Measurements from ENCODE around the gene HERC5.

Gene HERC5

DNA sequence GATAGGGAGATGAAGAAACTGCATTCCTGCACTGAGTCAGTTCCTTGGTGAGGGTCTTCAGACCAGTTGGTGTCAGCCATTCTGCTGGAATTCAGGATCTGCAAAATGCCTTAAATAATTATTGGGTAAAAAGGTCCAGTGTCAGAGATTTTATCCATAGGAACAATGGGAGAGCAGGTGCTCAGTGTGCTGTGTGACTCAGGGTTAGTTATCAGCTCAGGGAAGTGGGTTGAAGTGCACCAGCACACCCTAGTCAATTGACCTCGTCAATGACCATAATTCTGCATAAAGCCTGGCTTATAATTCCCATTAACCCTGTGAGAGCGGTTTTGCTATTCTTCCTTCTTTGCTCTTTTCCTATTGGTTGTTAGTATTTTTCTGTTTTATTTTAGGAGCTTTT is 40.9 kb upstream of the HERC5 start:
- POLR2A ChIA-PET: no interaction called here
- TF ChIP-seq, protein P1, sequence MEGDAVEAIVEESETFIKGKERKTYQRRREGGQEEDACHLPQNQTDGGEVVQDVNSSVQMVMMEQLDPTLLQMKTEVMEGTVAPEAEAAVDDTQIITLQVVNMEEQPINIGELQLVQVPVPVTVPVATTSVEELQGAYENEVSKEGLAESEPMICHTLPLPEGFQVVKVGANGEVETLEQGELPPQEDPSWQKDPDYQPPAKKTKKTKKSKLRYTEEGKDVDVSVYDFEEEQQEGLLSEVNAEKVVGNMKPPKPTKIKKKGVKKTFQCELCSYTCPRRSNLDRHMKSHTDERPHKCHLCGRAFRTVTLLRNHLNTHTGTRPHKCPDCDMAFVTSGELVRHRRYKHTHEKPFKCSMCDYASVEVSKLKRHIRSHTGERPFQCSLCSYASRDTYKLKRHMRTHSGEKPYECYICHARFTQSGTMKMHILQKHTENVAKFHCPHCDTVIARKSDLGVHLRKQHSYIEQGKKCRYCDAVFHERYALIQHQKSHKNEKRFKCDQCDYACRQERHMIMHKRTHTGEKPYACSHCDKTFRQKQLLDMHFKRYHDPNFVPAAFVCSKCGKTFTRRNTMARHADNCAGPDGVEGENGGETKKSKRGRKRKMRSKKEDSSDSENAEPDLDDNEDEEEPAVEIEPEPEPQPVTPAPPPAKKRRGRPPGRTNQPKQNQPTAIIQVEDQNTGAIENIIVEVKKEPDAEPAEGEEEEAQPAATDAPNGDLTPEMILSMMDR (IDR thresholded peaks at IDR 0.05; ENCODE audit: control extremely low read depth, extremely low read depth, low read depth, missing control alignments): no peak
- no peak for DNase-seq (ENCODE audit: extremely low spot score)
- CTCF ChIA-PET: no interaction called here

- ChIA-PET POLR2A (interaction anchor here (0.7 kb wide), 1 partner anchor 30 kb away, joined by 4 read pairs; no protein-coding TSS in a partner anchor), CTCF (interaction anchor here (0.9 to 1.5 kb wide), 3 partner anchors 20 to 39 kb away, joined by 3 read pairs; partner anchors contain the start of gene HERC5)
- no peak for DNase-seq (ENCODE audit: extremely low spot score)
- TF ChIP-seq, protein P1 (IDR thresholded peaks at IDR 0.05; ENCODE audit: control extremely low read depth, extremely low read depth, low read depth, missing control alignments): no peak
Observed at GRCh38 chr4:88418411-88418810, 38.5 kb upstream of the HERC5 start.

GRCh38 chr4:88419874-88420273 is 37.0 kb upstream of the HERC5 start:
- CTCF ChIA-PET: no interaction called here
- TF ChIP-seq, protein P1 (IDR thresholded peaks at IDR 0.05; ENCODE audit: control extremely low read depth, extremely low read depth, low read depth, missing control alignments): no peak
- peak; percentile 20 for DNase-seq (ENCODE audit: extremely low spot score)
- POLR2A ChIA-PET: no interaction called here

- TF ChIP-seq, protein P1 (IDR thresholded peaks at IDR 0.05; ENCODE audit: control extremely low read depth, extremely low read depth, low read depth, missing control alignments): no peak
- ChIA-PET CTCF (interaction anchor here (1.0 to 1.2 kb wide), 2 partner anchors 26 to 42 kb away, joined by 3 read pairs; partner anchors contain the start of gene HERC6), POLR2A (interaction anchor here (0.6 kb wide), 1 partner anchor 51 kb away, joined by 3 read pairs; no protein-coding TSS in a partner anchor)
- DNase-seq (ENCODE audit: extremely low spot score): no peak
Observed at GRCh38 chr4:88420844-88421243, 36.1 kb upstream of the HERC5 start.

DNA sequence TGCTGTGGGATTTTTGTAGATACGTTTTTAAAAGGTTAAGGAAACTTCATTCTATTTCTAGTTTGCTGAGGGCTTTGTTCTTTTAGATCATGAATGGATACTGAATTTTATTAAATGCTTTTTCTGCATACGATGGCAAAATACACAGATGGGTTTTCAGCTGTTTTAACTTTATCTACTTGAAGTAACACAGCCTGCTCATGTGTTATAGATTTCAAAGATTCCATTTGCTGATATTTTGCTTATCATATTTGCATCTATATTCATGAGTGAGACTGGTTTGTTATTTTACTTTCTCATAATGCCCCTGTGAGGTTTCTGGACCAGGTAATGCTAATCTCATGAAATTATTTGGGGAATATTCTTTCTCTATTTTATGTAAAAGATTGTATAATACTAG is 34.5 kb upstream of the HERC5 start:
- DNase-seq (ENCODE audit: extremely low spot score): no peak
- TF ChIP-seq, protein P1 (IDR thresholded peaks at IDR 0.05; ENCODE audit: control extremely low read depth, extremely low read depth, low read depth, missing control alignments): no peak
- CTCF ChIA-PET: no interaction called here
- POLR2A ChIA-PET: no interaction called here

- ChIA-PET CTCF (interaction anchor here (1.3 to 3.1 kb wide), 3 partner anchors 9 to 165 kb away, joined by 3 to 11 read pairs (median 3); no protein-coding TSS in a partner anchor), POLR2A (no interaction called here)
- no peak for DNase-seq (ENCODE audit: extremely low spot score)
- TF ChIP-seq, protein P1 (IDR thresholded peaks at IDR 0.05; ENCODE audit: control extremely low read depth, extremely low read depth, low read depth, missing control alignments): no peak
Observed at GRCh38 chr4:88429401-88429800, 27.5 kb upstream of the HERC5 start.

All from GM10248 (cell line).